T-helper 17 cell (primary cell): ENCODE measurements around the gene TGFBI. TPM values are rescaled to one million over a fixed set of nuclear protein-coding genes. Genes with fewer than 3 reads are reported as not detected.

ENCODE experiments used
- ATAC-seq: fragments of 150-1000 bp; cut with Tn5 transposase; 2 replicates; pipeline ENCODE4 v1.10.0; 2021; ENCODE audit warnings: mild to moderate bottlenecking, moderate library complexity
- DNase-seq, 3 donors: peaks; one replicate each; pipeline versions ENCODE4 v3.0.0 to v3.0.0-alpha.2; 2020 to 2021
- H3K9me3 ChIP-seq: one replicate; pipeline ENCODE4 v1.7.0; 2013; ENCODE audit warnings: low read length, mild to moderate bottlenecking; ENCODE audit not compliant: control insufficient read depth, poor library complexity, severe bottlenecking
- H3K27ac Mint-ChIP-seq: one replicate; pipeline ENCODE4 v1.8.0; 2022; ENCODE audit warnings: mild to moderate bottlenecking, moderate library complexity, mixed read lengths
- H3K27me3 Mint-ChIP-seq: one replicate; pipeline ENCODE4 v1.8.0; 2022; ENCODE audit warnings: mixed read lengths
- H3K36me3 Mint-ChIP-seq: one replicate; pipeline ENCODE4 v1.8.0; 2022; ENCODE audit warnings: low read depth, mixed read lengths
- H3K4me1 Mint-ChIP-seq: one replicate; pipeline ENCODE4 v1.8.0; 2022; ENCODE audit warnings: mild to moderate bottlenecking, mixed read lengths
- H3K4me3 Mint-ChIP-seq: one replicate; pipeline ENCODE4 v1.8.0; 2022; ENCODE audit warnings: mild to moderate bottlenecking, moderate library complexity, mixed read lengths
- total RNA-seq, 4 donors: library from RNA in 2 of 4; stranded (reverse) in 2 of 4; gene quantifications; one replicate each; pipeline ENCODE4 v1.2.3 and lab custom pipeline; 2022 to 2026

TGFBI gene
- 1 to 10 TPM; 6.6 to 8.6 TPM for total RNA-seq
- 9.4 to 12.1 reads per million in 2 donors for total RNA-seq (lab: John Stamatoyannopoulos, UW)

- no peaks in the 10 kb centered on the region for H3K9me3 ChIP-seq
- H3K27ac Mint-ChIP-seq = no peak within 1 kb of the TSS
- DNase-seq = peak in 2 of 3 donors; percentile 22 to 27
Measured at GRCh38 chr5:136028782-136029742, at the start of gene TGFBI. Gene TGFBI, plus strand, starts transcription at chr5:136028988. Its CDS starts 68 bp downstream, at chr5:136029056.

GRCh38 chr5:135978993-135979392 is 49.8 kb upstream of the TGFBI start:
- Mint-ChIP-seq H3K36me3 (no peaks in the 10 kb centered on the region), H3K4me1 (no peaks in the 10 kb centered on the region), H3K27me3 (peaks cover 50% of the 10 kb centered on the region), H3K27ac (no peak overlapping the region), H3K4me3 (no peak overlapping the region)
- DNase-seq (no peak), ATAC-seq (no peak)
- no peaks in the 10 kb centered on the region for H3K9me3 ChIP-seq

More at GRCh38 chr5:136028782-136029742, at the start of gene TGFBI:
- peak within 1 kb of the TSS; percentile 57 for H3K4me3 Mint-ChIP-seq
- peaks cover 12% of the 10 kb centered on the region for H3K27me3 Mint-ChIP-seq
- peak; percentile 81 for ATAC-seq
- no peaks in the 10 kb centered on the region for H3K36me3 Mint-ChIP-seq
- H3K4me1 Mint-ChIP-seq = peaks cover 8% of the 10 kb centered on the region

- DNase-seq = no peak
- Mint-ChIP-seq H3K4me3 (no peak overlapping the region), H3K36me3 (no peaks in the 10 kb centered on the region), H3K27ac (no peak overlapping the region), H3K4me1 (no peaks in the 10 kb centered on the region), H3K27me3 (peaks cover 45% of the 10 kb centered on the region)
- no peaks in the 10 kb centered on the region for H3K9me3 ChIP-seq
- no peak for ATAC-seq
Measured at GRCh38 chr5:135979510-135979909, 49.3 kb upstream of the TGFBI start.

GRCh38 chr5:135980620-135981019 is 48.2 kb upstream of the TGFBI start:
- ATAC-seq (no peak), DNase-seq (no peak)
- H3K4me1 Mint-ChIP-seq = no peaks in the 10 kb centered on the region
- H3K9me3 ChIP-seq = no peaks in the 10 kb centered on the region
- no peak overlapping the region for H3K4me3 Mint-ChIP-seq
- H3K27ac Mint-ChIP-seq = no peak overlapping the region
- H3K27me3 Mint-ChIP-seq = peaks cover 40% of the 10 kb centered on the region
- no peaks in the 10 kb centered on the region for H3K36me3 Mint-ChIP-seq

GRCh38 chr5:135985951-135986350 is 42.8 kb upstream of the TGFBI start:
- ATAC-seq (no peak), DNase-seq (no peak)
- no peaks in the 10 kb centered on the region for H3K9me3 ChIP-seq
- Mint-ChIP-seq H3K27me3 (peaks cover 47% of the 10 kb centered on the region), H3K36me3 (no peaks in the 10 kb centered on the region), H3K4me1 (no peaks in the 10 kb centered on the region), H3K27ac (no peak overlapping the region), H3K4me3 (no peak overlapping the region)

GRCh38 chr5:135986401-135986800 is 42.4 kb upstream of the TGFBI start:
- H3K4me1 Mint-ChIP-seq = no peaks in the 10 kb centered on the region
- ATAC-seq (no peak), DNase-seq (no peak)
- H3K27me3 Mint-ChIP-seq = peaks cover 47% of the 10 kb centered on the region
- no peaks in the 10 kb centered on the region for H3K9me3 ChIP-seq
- no peaks in the 10 kb centered on the region for H3K36me3 Mint-ChIP-seq
- no peak overlapping the region for H3K4me3 Mint-ChIP-seq
- H3K27ac Mint-ChIP-seq = no peak overlapping the region

- H3K9me3 ChIP-seq = no peaks in the 10 kb centered on the region
- H3K4me3 Mint-ChIP-seq = no peak overlapping the region
- no peaks in the 10 kb centered on the region for H3K36me3 Mint-ChIP-seq
- no peak for ATAC-seq
- H3K27me3 Mint-ChIP-seq = peaks cover 47% of the 10 kb centered on the region
- no peaks in the 10 kb centered on the region for H3K4me1 Mint-ChIP-seq
- DNase-seq = no peak
- H3K27ac Mint-ChIP-seq = no peak overlapping the region
Measured at GRCh38 chr5:135986891-135987401, 41.8 kb upstream of the TGFBI start.

- no peaks in the 10 kb centered on the region for H3K9me3 ChIP-seq
- no peak overlapping the region for H3K4me3 Mint-ChIP-seq
- H3K27me3 Mint-ChIP-seq = peaks cover 47% of the 10 kb centered on the region
- ATAC-seq (no peak), DNase-seq (no peak)
- no peaks in the 10 kb centered on the region for H3K4me1 Mint-ChIP-seq
- H3K36me3 Mint-ChIP-seq = no peaks in the 10 kb centered on the region
- no peak overlapping the region for H3K27ac Mint-ChIP-seq
Measured at GRCh38 chr5:135988546-135988945, 40.2 kb upstream of the TGFBI start.

GRCh38 chr5:135989686-135990085 is 39.1 kb upstream of the TGFBI start:
- Mint-ChIP-seq H3K36me3 (no peaks in the 10 kb centered on the region), H3K4me3 (no peak overlapping the region), H3K27ac (no peak overlapping the region), H3K27me3 (peaks cover 47% of the 10 kb centered on the region), H3K4me1 (no peaks in the 10 kb centered on the region)
- H3K9me3 ChIP-seq = no peaks in the 10 kb centered on the region
- ATAC-seq (no peak), DNase-seq (no peak)

GRCh38 chr5:135990528-135991255 is 38.1 kb upstream of the TGFBI start:
- no peak for ATAC-seq
- no peak overlapping the region for H3K27ac Mint-ChIP-seq
- H3K36me3 Mint-ChIP-seq = no peaks in the 10 kb centered on the region
- no peak for DNase-seq
- no peaks in the 10 kb centered on the region for H3K4me1 Mint-ChIP-seq
- H3K4me3 Mint-ChIP-seq = no peak overlapping the region
- H3K27me3 Mint-ChIP-seq = peaks cover 41% of the 10 kb centered on the region
- H3K9me3 ChIP-seq = no peaks in the 10 kb centered on the region

- Mint-ChIP-seq H3K4me1 (no peaks in the 10 kb centered on the region), H3K36me3 (no peaks in the 10 kb centered on the region), H3K27me3 (peaks cover 39% of the 10 kb centered on the region), H3K27ac (no peak overlapping the region), H3K4me3 (no peak overlapping the region)
- ATAC-seq (no peak), DNase-seq (no peak)
- H3K9me3 ChIP-seq = no peaks in the 10 kb centered on the region
Measured at GRCh38 chr5:135991429-135991828, 37.4 kb upstream of the TGFBI start.

- Mint-ChIP-seq H3K4me1 (no peaks in the 10 kb centered on the region), H3K27ac (no peak overlapping the region), H3K27me3 (peaks cover 45% of the 10 kb centered on the region), H3K36me3 (peaks cover 3% of the 10 kb centered on the region), H3K4me3 (no peak overlapping the region)
- ATAC-seq (no peak), DNase-seq (no peak)
- H3K9me3 ChIP-seq = no peaks in the 10 kb centered on the region
Measured at GRCh38 chr5:135993335-135993879, 35.4 kb upstream of the TGFBI start.
